SJSA1 (cell line): ENCODE data around the gene EDIL3. TPM values are rescaled to one million over a fixed set of nuclear protein-coding genes. Genes with fewer than 3 reads are reported as not detected.
A peak's percentile ranks its signal among the peaks of the same experiment; 100 is the strongest.

Experiments used
- DNase-seq, 2 experiments: peaks; one replicate each; pipeline ENCODE4 v3.0.0-alpha.2; 2015 to 2020; ENCODE audit warnings: low spot score in 2 of 2, low read depth in 1 of 2
- H3K27ac ChIP-seq: fragments of 250-450 bp; sonication (Bioruptor Pico); 2 replicates; pipeline ENCODE4 v1.5.1; 2020; ENCODE audit warnings: mild to moderate bottlenecking, moderate library complexity
- H3K27me3 ChIP-seq: fragments of 250-450 bp; sonication (Bioruptor Pico); replicated peaks from 2 replicates; pipeline ENCODE4 v1.5.1; 2020; ENCODE audit warnings: mild to moderate bottlenecking, moderate library complexity
- H3K36me3 ChIP-seq: fragments of 250-450 bp; sonication (Bioruptor Pico); 2 replicates; pipeline ENCODE4 v1.5.1; 2020; ENCODE audit warnings: mild to moderate bottlenecking
- H3K4me1 ChIP-seq: fragments of 250-450 bp; sonication (Bioruptor Pico); replicated peaks from 2 replicates; pipeline ENCODE4 v1.6.1; 2021; ENCODE audit warnings: mild to moderate bottlenecking
- H3K4me3 ChIP-seq: fragments of 250-450 bp; sonication (Bioruptor Pico); 2 replicates; pipeline ENCODE4 v1.5.1; 2020; ENCODE audit warnings: mild to moderate bottlenecking
- H3K9me3 ChIP-seq: fragments of 250-450 bp; sonication (Bioruptor Pico); replicated peaks from 2 replicates; pipeline ENCODE4 v1.5.1; 2020; ENCODE audit warnings: mild to moderate bottlenecking
- total RNA-seq: library from RNA; depleted of rRNA; stranded (reverse); fragments of >200 nt; shearing (Covaris generic); gene quantifications from 2 replicates; pipeline ENCODE4 v1.2.3, GENCODE V29; 2014

Gene EDIL3
- total RNA-seq, 1 experiment from 2014 or later, result 465 TPM

DNA sequence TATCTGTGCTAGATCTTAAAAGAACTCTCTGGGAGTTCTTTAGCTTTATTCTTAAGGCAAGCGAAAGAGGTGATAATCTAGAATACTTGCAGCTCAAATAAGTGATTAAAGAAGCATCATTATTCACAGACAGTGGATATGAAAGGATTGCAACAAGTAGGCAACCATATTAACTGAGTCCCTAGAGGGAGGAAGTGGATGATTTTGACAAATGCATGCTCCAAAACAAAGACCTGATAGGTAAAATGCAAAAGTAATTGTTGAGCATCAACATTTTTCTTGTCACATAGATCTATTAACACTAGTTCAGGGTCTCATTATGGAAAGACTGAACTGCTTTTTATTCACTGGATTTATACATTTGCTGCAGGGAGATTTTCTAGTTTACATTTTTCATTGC lies 109.1 kb downstream of the EDIL3 start:
- Histone ChIP-seq H3K27ac (no peak overlapping the region), H3K9me3 (no peaks in the 10 kb centered on the region), H3K27me3 (no peaks in the 10 kb centered on the region), H3K4me1 (peaks cover 12% of the 10 kb centered on the region), H3K36me3 (no peaks in the 10 kb centered on the region; the same call in 1 of the 2 replicates), H3K4me3 (no peak overlapping the region)
- no peak for DNase-seq

GRCh38 chr5:84274585-84275468 lies 109.9 kb downstream of the EDIL3 start:
- Histone ChIP-seq H3K27me3 (no peaks in the 10 kb centered on the region), H3K9me3 (no peaks in the 10 kb centered on the region), H3K27ac (no peak overlapping the region), H3K36me3 (no peaks in the 10 kb centered on the region; the same call in 1 of the 2 replicates), H3K4me1 (peaks cover 12% of the 10 kb centered on the region), H3K4me3 (no peak overlapping the region)
- DNase-seq, result peak in 1 of 2 experiments; percentile 31

- no peak overlapping the region for H3K27ac ChIP-seq
- no peaks in the 10 kb centered on the region for H3K9me3 ChIP-seq
- H3K36me3 ChIP-seq, result no peaks in the 10 kb centered on the region
- H3K4me1 ChIP-seq, result peaks cover 12% of the 10 kb centered on the region
- no peaks in the 10 kb centered on the region for H3K27me3 ChIP-seq
- no peak for DNase-seq
- no peak overlapping the region for H3K4me3 ChIP-seq
Measured at GRCh38 chr5:84273517-84273883, 111.2 kb downstream of the EDIL3 start.

GRCh38 chr5:84272771-84273516 lies 111.7 kb downstream of the EDIL3 start:
- no peak overlapping the region for H3K27ac ChIP-seq
- H3K27me3 ChIP-seq, result no peaks in the 10 kb centered on the region
- H3K4me1 ChIP-seq, result peaks cover 12% of the 10 kb centered on the region
- H3K36me3 ChIP-seq, result no peaks in the 10 kb centered on the region
- DNase-seq, result no peak
- no peak overlapping the region for H3K4me3 ChIP-seq
- H3K9me3 ChIP-seq, result no peaks in the 10 kb centered on the region

DNA sequence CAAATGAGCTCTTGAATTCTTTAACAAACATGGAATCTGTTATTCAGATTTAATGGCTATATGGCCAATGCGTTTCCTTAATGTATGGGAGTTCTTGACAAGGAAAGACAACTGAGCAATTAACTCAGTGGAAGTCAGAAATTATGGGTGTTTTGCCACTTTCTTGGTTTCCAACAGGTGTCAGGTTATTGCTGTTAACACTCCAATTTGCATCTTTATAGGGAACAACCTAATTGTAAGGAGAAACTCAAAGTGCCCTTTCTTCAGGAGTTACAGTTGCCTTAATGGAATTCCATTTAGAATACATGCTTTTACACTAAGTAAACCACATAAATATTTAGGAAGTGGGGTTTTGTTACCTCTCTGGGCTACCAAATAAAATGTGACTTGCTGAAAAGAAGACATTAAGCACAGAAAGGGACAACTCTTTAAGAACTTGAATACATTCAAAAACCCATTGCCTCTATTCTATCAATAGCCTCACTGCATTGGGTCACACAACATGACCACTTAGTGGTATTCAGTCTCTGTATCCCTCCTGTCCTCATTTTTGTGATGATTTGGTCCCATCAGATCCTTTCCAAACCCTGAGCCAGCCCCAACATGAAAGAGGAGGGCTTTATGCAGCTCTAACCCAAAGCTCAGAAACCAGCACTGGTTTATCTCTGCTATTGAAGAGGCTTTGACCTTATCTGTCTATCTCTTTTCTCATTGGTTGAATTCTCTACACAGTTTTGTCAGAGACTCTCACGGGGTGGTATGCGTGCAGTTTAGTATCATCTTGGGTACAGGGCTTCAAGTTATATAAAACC lies 118.7 kb downstream of the EDIL3 start:
- Histone ChIP-seq H3K4me3 (no peak overlapping the region), H3K4me1 (no peaks in the 10 kb centered on the region; the same call in 1 of the 2 replicates), H3K27ac (no peak overlapping the region), H3K9me3 (no peaks in the 10 kb centered on the region), H3K36me3 (peaks cover 8% of the 10 kb centered on the region), H3K27me3 (no peaks in the 10 kb centered on the region)
- DNase-seq, result no peak

DNA sequence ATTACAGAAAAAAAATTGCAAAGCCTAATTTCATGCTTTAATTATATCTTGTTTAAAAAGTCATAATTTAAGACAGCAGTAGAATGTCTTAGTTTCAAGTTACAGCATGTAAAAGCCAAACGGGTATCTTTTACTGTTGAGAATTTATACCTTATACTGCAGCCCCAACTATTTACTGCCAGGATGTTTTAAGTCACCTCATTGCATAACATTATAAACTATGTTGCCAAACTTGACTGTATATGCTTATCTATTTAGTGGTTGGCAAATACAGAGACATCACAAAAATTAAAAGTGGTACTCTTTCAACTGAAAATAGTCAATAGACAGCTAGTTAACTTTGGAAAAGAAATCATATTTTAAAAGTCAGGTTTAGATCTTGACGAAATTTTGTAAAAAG lies 119.5 kb downstream of the EDIL3 start:
- Histone ChIP-seq H3K4me1 (no peaks in the 10 kb centered on the region; the same call in 1 of the 2 replicates), H3K36me3 (peaks cover 8% of the 10 kb centered on the region), H3K27ac (no peak overlapping the region), H3K4me3 (no peak overlapping the region), H3K9me3 (no peaks in the 10 kb centered on the region), H3K27me3 (no peaks in the 10 kb centered on the region)
- DNase-seq, result no peak

- Histone ChIP-seq H3K36me3 (peaks cover 10% of the 10 kb centered on the region), H3K4me1 (no peaks in the 10 kb centered on the region; the same call in 1 of the 2 replicates), H3K4me3 (no peak overlapping the region), H3K9me3 (no peaks in the 10 kb centered on the region), H3K27ac (no peak overlapping the region), H3K27me3 (no peaks in the 10 kb centered on the region)
- DNase-seq, result no peak
Measured at GRCh38 chr5:84260939-84261338, 123.7 kb downstream of the EDIL3 start.

DNA sequence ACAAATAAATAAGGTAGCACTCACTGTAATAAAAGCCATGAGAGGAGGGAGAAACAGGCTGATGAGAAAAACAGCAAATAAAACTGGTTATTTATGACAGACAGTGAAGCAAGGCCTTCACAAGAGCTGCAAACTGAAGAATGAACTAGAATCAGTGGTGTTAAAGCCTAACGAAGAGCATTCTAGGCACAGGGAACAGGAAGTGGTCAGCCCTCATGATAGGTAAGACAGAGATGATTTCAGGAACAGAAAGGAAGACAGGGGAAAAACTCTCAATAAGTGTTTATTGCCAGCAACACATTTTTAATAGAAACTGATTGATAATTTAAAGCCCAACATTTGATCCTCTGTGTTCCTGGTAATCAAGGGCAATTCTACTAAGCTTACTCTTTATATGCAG lies 124.5 kb downstream of the EDIL3 start:
- H3K4me3 ChIP-seq, result no peak overlapping the region
- no peaks in the 10 kb centered on the region for H3K27me3 ChIP-seq

DNA sequence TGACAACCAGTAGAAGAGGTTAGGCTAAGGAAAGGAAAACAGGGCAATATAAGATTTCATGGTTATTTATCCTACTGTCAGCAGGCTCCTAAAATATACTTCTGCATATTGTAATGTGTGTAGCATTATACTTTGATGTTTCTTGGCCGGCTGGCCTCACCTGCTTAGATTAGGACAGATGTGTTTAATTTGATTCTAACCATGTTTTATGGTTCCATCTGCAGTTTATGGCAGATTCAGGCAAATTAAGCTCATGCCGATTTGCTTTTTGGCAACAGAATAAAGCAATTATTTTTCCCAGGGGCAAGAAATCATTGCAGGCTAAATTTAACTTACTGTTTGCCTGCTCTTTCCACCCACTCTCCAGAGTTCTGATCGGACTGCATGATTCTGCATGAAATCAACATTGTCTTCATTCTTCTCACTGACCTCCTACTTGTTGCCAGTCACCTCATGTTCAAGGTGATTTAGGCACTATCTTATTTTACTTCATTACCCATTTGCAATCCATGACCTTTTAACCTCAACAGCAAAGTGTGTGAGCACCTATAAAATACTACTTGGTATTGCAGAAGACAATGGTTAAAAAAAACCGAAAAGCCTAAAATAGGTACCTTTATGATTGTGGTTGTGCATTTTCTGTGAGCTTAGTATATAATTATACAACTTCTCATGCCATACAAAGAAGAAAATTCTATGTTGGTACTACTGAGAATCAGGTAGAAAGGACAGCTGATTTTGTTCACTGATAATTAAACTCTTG lies 125.2 kb downstream of the EDIL3 start:
- Histone ChIP-seq H3K9me3 (no peaks in the 10 kb centered on the region), H3K27me3 (no peaks in the 10 kb centered on the region), H3K4me3 (no peak overlapping the region), H3K27ac (no peak overlapping the region), H3K36me3 (peaks cover 14% of the 10 kb centered on the region), H3K4me1 (peaks cover 5% of the 10 kb centered on the region)
- no peak for DNase-seq

More for the DNA sequence above, 124.5 kb downstream of the EDIL3 start:
- peaks cover 11% of the 10 kb centered on the region for H3K36me3 ChIP-seq
- peaks cover 2% of the 10 kb centered on the region for H3K4me1 ChIP-seq
- no peak overlapping the region for H3K27ac ChIP-seq
- H3K9me3 ChIP-seq, result no peaks in the 10 kb centered on the region
- no peak for DNase-seq

DNA sequence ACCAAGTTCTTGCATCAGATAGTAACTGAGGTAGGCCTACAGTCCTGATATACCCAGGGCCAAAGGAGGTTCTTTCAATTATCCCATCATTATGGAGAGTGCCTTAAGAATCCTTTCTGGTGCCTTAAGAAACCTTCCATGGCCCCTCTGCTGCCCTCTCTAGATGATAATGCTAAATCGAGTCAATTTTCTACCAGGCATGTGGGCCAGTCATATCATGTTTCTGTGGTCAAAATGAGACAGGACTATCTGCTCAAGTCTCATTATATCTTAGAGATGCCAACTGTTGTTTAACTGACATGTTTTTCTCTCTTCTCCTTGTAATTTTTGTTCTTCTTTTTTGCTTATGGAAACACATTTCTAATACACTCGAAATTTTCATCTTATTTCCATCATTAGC lies 127.6 kb downstream of the EDIL3 start:
- DNase-seq, result no peak
- H3K4me3 ChIP-seq, result no peak overlapping the region
- peaks cover 5% of the 10 kb centered on the region for H3K4me1 ChIP-seq
- H3K9me3 ChIP-seq, result no peaks in the 10 kb centered on the region
- no peak overlapping the region for H3K27ac ChIP-seq
- peaks cover 6% of the 10 kb centered on the region; the same call in 1 of the 2 replicates for H3K36me3 ChIP-seq
- no peaks in the 10 kb centered on the region for H3K27me3 ChIP-seq

- Histone ChIP-seq H3K27me3 (no peaks in the 10 kb centered on the region), H3K9me3 (no peaks in the 10 kb centered on the region), H3K27ac (no peak overlapping the region), H3K4me3 (no peak overlapping the region), H3K36me3 (peaks cover 6% of the 10 kb centered on the region; the same call in 1 of the 2 replicates), H3K4me1 (peaks cover 15% of the 10 kb centered on the region)
- DNase-seq, result no peak
Measured at GRCh38 chr5:84255315-84255714, 129.4 kb downstream of the EDIL3 start.

- H3K36me3 ChIP-seq, result peaks cover 6% of the 10 kb centered on the region; the same call in 1 of the 2 replicates
- peaks cover 27% of the 10 kb centered on the region for H3K4me1 ChIP-seq
- no peak overlapping the region for H3K4me3 ChIP-seq
- no peaks in the 10 kb centered on the region for H3K9me3 ChIP-seq
- H3K27me3 ChIP-seq, result no peaks in the 10 kb centered on the region
- no peak for DNase-seq
- H3K27ac ChIP-seq, result no peak overlapping the region
Measured at GRCh38 chr5:84253946-84254345, 130.7 kb downstream of the EDIL3 start.

- Histone ChIP-seq H3K27me3 (no peaks in the 10 kb centered on the region), H3K27ac (no peak overlapping the region; the same call in 1 of the 2 replicates), H3K36me3 (peaks cover 8% of the 10 kb centered on the region), H3K4me1 (peaks cover 39% of the 10 kb centered on the region), H3K9me3 (no peaks in the 10 kb centered on the region), H3K4me3 (no peak overlapping the region)
- DNase-seq, result no peak
Measured at GRCh38 chr5:84251503-84251902, 133.2 kb downstream of the EDIL3 start.
